Ovary (tissue), 3 donors: ENCODE data around the gene KATNAL1.

ENCODE experiments used
- EP300 ChIP-seq: sonication (generic); formaldehyde crosslinking; IDR thresholded peaks from one replicate; pipeline ENCODE4 v1.6.1; 2017; ENCODE audit warnings: antibody characterized with exemption
- POLR2A ChIP-seq: fragments of 450-650 bp; IDR thresholded peaks from one replicate; pipeline ENCODE4 v1.6.1; 2017; ENCODE audit warnings: antibody characterized with exemption, mild to moderate bottlenecking, moderate library complexity
- TF ChIP-seq, protein P1 (sequence below), 3 donors: fragments of 450-650 bp in 2 of 3; fragments of 200-600 bp in 1 of 3; IDR thresholded peaks; one replicate each; pipeline versions ENCODE4 v1.5.1 to v1.8.0; 2016 to 2022; ENCODE audit warnings: antibody characterized with exemption in 3 of 3, mild to moderate bottlenecking in 1 of 3
- donor health status: DM: no; HTN: no; CAD: no.

DNA sequence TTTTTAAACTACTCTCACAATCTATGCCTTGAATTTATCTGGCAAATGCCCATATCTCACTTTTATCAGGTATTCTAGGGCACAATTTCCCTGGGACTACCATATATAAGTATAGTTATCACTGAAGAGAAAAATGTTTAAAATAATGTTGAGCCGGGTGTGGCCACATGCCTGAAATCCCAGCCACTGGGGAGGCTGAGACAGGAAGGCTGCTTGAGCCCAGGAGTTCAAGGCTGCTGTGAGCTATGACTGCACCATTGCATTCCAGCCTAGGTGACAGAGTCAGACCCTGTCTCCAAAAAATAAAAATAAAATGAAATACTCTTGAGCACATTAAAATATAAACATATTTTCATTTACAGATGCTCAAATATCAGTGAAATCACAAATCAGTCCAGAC lies 4.1 kb downstream of the KATNAL1 start:
- TF ChIP-seq, protein P1, sequence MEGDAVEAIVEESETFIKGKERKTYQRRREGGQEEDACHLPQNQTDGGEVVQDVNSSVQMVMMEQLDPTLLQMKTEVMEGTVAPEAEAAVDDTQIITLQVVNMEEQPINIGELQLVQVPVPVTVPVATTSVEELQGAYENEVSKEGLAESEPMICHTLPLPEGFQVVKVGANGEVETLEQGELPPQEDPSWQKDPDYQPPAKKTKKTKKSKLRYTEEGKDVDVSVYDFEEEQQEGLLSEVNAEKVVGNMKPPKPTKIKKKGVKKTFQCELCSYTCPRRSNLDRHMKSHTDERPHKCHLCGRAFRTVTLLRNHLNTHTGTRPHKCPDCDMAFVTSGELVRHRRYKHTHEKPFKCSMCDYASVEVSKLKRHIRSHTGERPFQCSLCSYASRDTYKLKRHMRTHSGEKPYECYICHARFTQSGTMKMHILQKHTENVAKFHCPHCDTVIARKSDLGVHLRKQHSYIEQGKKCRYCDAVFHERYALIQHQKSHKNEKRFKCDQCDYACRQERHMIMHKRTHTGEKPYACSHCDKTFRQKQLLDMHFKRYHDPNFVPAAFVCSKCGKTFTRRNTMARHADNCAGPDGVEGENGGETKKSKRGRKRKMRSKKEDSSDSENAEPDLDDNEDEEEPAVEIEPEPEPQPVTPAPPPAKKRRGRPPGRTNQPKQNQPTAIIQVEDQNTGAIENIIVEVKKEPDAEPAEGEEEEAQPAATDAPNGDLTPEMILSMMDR (IDR thresholded peaks at IDR 0.05), result no peak
- no peak for TF ChIP-seq POLR2A
- TF ChIP-seq EP300, result no peak
